Loucy (cell line): ENCODE measurements around the gene FOXA3.

Experiments used
- H2AFZ ChIP-seq: fragments of 200-600 bp; sonication (generic); 2 replicates; pipeline ENCODE4 v1.6.0; 2016; ENCODE audit warnings: antibody characterized with exemption, mild to moderate bottlenecking, low read length, moderate library complexity
- H3F3A ChIP-seq: fragments of 200-600 bp; 2 replicates; pipeline ENCODE4 v1.6.0; 2016; ENCODE audit warnings: antibody characterized with exemption, low read depth, mild to moderate bottlenecking
- H3K27me3 ChIP-seq: fragments of 200-600 bp; sonication (generic); 2 replicates; pipeline ENCODE4 v1.6.1; 2014; ENCODE audit warnings: low read length, mild to moderate bottlenecking; ENCODE audit not compliant: insufficient read depth, poor library complexity, severe bottlenecking
- H3K36me3 ChIP-seq: fragments of 200-600 bp; sonication (generic); 2 replicates; pipeline ENCODE4 v1.6.1; 2016; ENCODE audit warnings: low read length; ENCODE audit not compliant: insufficient read depth
- H3K4me1 ChIP-seq: fragments of 200-600 bp; sonication (generic); 2 replicates; pipeline ENCODE4 v1.5.1; 2014; ENCODE audit warnings: low read length, mild to moderate bottlenecking; ENCODE audit not compliant: insufficient read depth, poor library complexity, severe bottlenecking
- H3K4me2 ChIP-seq: fragments of 200-600 bp; sonication (generic); 2 replicates; pipeline ENCODE4 v1.6.0; 2014; ENCODE audit warnings: antibody characterized with exemption, low read length, low read depth, mild to moderate bottlenecking; ENCODE audit not compliant: poor library complexity, severe bottlenecking
- H3K4me3 ChIP-seq: fragments of 200-600 bp; sonication (generic); 2 replicates; pipeline ENCODE4 v1.5.1; 2014; ENCODE audit warnings: low read length, mild to moderate bottlenecking, mixed read lengths; ENCODE audit not compliant: poor library complexity, severe bottlenecking
- H3K79me2 ChIP-seq: fragments of 200-600 bp; sonication (generic); 2 replicates; pipeline ENCODE4 v1.6.1; 2014; ENCODE audit warnings: low read length; ENCODE audit not compliant: insufficient read depth
- H3K9ac ChIP-seq: fragments of 200-600 bp; sonication (generic); 2 replicates; pipeline ENCODE4 v1.6.0; 2014; ENCODE audit warnings: mild to moderate bottlenecking, low read depth, low read length, moderate library complexity; ENCODE audit not compliant: poor library complexity, severe bottlenecking
- H3K9me2 ChIP-seq: fragments of 200-600 bp; sonication (generic); replicated peaks from 2 replicates; pipeline ENCODE4 v1.6.1; 2016; ENCODE audit warnings: low read depth, low read length, mixed read lengths
- H3K9me3 ChIP-seq: fragments of 200-600 bp; sonication (generic); 2 replicates; pipeline ENCODE4 v1.6.1; 2014; ENCODE audit warnings: mild to moderate bottlenecking, antibody characterized with exemption, low read length, low read depth; ENCODE audit not compliant: insufficient read depth
- H4K20me1 ChIP-seq: fragments of 200-600 bp; sonication (generic); 2 replicates; pipeline ENCODE4 v1.6.0; 2014; ENCODE audit warnings: antibody characterized with exemption, low read length, mild to moderate bottlenecking; ENCODE audit not compliant: insufficient read depth, poor library complexity, severe bottlenecking
- CTCF ChIP-seq: fragments of 200-600 bp; sonication (generic); conservative IDR thresholded peaks from 2 replicates; pipeline ENCODE4 v1.5.1; 2014; ENCODE audit warnings: mild to moderate bottlenecking, antibody characterized with exemption, low read length
- EZH2phosphoT487 ChIP-seq: fragments of 200-600 bp; IDR thresholded peaks from 2 replicates; pipeline ENCODE4 v1.6.1; 2018; ENCODE audit warnings: antibody characterized with exemption, mild to moderate bottlenecking, moderate library complexity, borderline replicate concordance

FOXA3 gene

GRCh38 chr19:45860359-45861259, 3.5 kb upstream of the FOXA3 start:
- H3K4me2 ChIP-seq: peak overlapping the region; percentile 74
- H3K4me3 ChIP-seq: peak overlapping the region; percentile 81
- H4K20me1 ChIP-seq: peaks cover 13% of the 10 kb centered on the region
- peaks cover 4% of the 10 kb centered on the region; the same call in 1 of the 2 replicates for H3K36me3 ChIP-seq
- no peak overlapping the region for H3K9ac ChIP-seq
- no peaks in the 10 kb centered on the region for H3K27me3 ChIP-seq
- no peaks in the 10 kb centered on the region for H3F3A ChIP-seq
- H3K4me1 ChIP-seq: peaks cover 9% of the 10 kb centered on the region
- H3K9me2 ChIP-seq: no peaks in the 10 kb centered on the region
- H3K79me2 ChIP-seq: peaks cover 37% of the 10 kb centered on the region
- no peak overlapping the region for H2AFZ ChIP-seq
- H3K9me3 ChIP-seq: no peaks in the 10 kb centered on the region
- no peak for TF ChIP-seq EZH2phosphoT487
- no peak for TF ChIP-seq CTCF

- Histone ChIP-seq H2AFZ (peak overlapping the region; percentile 79), H3F3A (no peaks in the 10 kb centered on the region), H3K9ac (peak overlapping the region; percentile 85), H3K4me3 (peak overlapping the region; percentile 81), H3K9me2 (no peaks in the 10 kb centered on the region), H3K36me3 (peaks cover 4% of the 10 kb centered on the region; the same call in 1 of the 2 replicates), H3K79me2 (peaks cover 37% of the 10 kb centered on the region), H4K20me1 (peaks cover 13% of the 10 kb centered on the region), H3K27me3 (no peaks in the 10 kb centered on the region), H3K9me3 (no peaks in the 10 kb centered on the region), H3K4me1 (peaks cover 9% of the 10 kb centered on the region), H3K4me2 (peak overlapping the region; percentile 74)
- TF ChIP-seq EZH2phosphoT487 (no peak), CTCF (no peak)
Observed at GRCh38 chr19:45862271-45862563, 1.9 kb upstream of the FOXA3 start.

- Histone ChIP-seq H3K79me2 (peaks cover 37% of the 10 kb centered on the region), H3K27me3 (no peaks in the 10 kb centered on the region), H3F3A (no peaks in the 10 kb centered on the region), H4K20me1 (peaks cover 13% of the 10 kb centered on the region), H3K4me3 (peak within 1 kb of the TSS; percentile 81), H3K4me1 (peaks cover 9% of the 10 kb centered on the region), H2AFZ (peak within 1 kb of the TSS; percentile 79), H3K4me2 (peak within 1 kb of the TSS; percentile 74), H3K9me2 (no peaks in the 10 kb centered on the region), H3K36me3 (peaks cover 4% of the 10 kb centered on the region; the same call in 1 of the 2 replicates), H3K9me3 (no peaks in the 10 kb centered on the region), H3K9ac (peak within 1 kb of the TSS; percentile 85)
- no peak for TF ChIP-seq EZH2phosphoT487
- no peak for TF ChIP-seq CTCF
Observed at GRCh38 chr19:45862564-45863334, 1.4 kb upstream of the FOXA3 start, which contains the start of gene SYMPK. TSS of gene SYMPK (minus strand) at chr19:45863147. CDS start at chr19:45854495, 8,652 bp downstream.
